Tibial nerve (tissue), 4 donors: ENCODE measurements around the gene BCAR3. TPM values are rescaled to one million over a fixed set of nuclear protein-coding genes. Genes with fewer than 3 reads are reported as not detected.

ENCODE experiments used
- DNase-seq, 2 donors: peaks; one replicate each; pipeline ENCODE4 v3.0.0-alpha.2; 2019; ENCODE audit warnings: low spot score in 2 of 2
- H3K27ac ChIP-seq, 4 donors: fragments of 200-600 bp; sonication (generic) in 3 of 4; one replicate each; pipeline ENCODE4 v1.5.1; 2017 to 2019; ENCODE audit warnings: mild to moderate bottlenecking in 1 of 4
- H3K27me3 ChIP-seq, 2 donors: fragments of 200-600 bp; sonication (generic) in 1 of 2; one replicate each; pipeline versions ENCODE4 v1.5.1 to v1.6.0; 2017 to 2019
- H3K36me3 ChIP-seq, 3 donors: fragments of 200-600 bp; sonication (generic); one replicate each; pipeline ENCODE4 v1.5.1; 2018 to 2019
- H3K4me1 ChIP-seq, 4 donors: fragments of 200-600 bp; sonication (generic) in 3 of 4; one replicate each; pipeline ENCODE4 v1.5.1; 2017 to 2019
- H3K4me3 ChIP-seq, 4 donors: fragments of 200-600 bp; sonication (generic) in 3 of 4; one replicate each; pipeline ENCODE4 v1.5.1; 2017 to 2019; ENCODE audit warnings: mild to moderate bottlenecking in 1 of 4, moderate library complexity in 1 of 4
- H3K9me3 ChIP-seq, 4 donors: fragments of 200-600 bp; sonication (generic) in 3 of 4; one replicate each; pipeline ENCODE4 v1.5.1; 2017 to 2019
- EP300 ChIP-seq, 2 donors: sonication (generic); formaldehyde crosslinking; IDR thresholded peaks; one replicate each; pipeline ENCODE4 v1.6.1; 2017; ENCODE audit warnings: antibody characterized with exemption in 2 of 2, mild to moderate bottlenecking in 1 of 2
- POLR2A ChIP-seq, 2 donors: fragments of 450-650 bp; IDR thresholded peaks; one replicate each; pipeline ENCODE4 v1.6.1; 2017; ENCODE audit warnings: antibody characterized with exemption in 2 of 2, mild to moderate bottlenecking in 2 of 2, moderate library complexity in 2 of 2
- WGBS, 2 donors: methylation state at CpG; one replicate each; pipeline ENCODE4 v1.1.5; 2018; 5-methylcytosine and 5-hydroxymethylcytosine counted together
- total RNA-seq, 4 donors: library from RNA; depleted of rRNA; stranded (reverse); fragments of >200 nt; gene quantifications; one replicate each; pipeline ENCODE4 v1.1.0, GENCODE V29; 2016
- TF ChIP-seq, protein P1 (sequence below), 5 experiments: fragments of 200-600 bp in 3 of 5; fragments of 450-650 bp in 2 of 5; sonication (generic) in 3 of 5; IDR thresholded peaks; one replicate each; pipeline ENCODE4 v1.5.1; 2016 to 2019; ENCODE audit warnings: antibody characterized with exemption in 5 of 5, mild to moderate bottlenecking in 3 of 5, moderate library complexity in 2 of 5

Gene BCAR3
- total RNA-seq, 4 donors from 2014 or later, result 26.2 to 41.8 (median 36.5) TPM

GRCh38 chr1:93723733-93724270 lies 42.2 kb upstream of the BCAR3 start:
- WGBS, 2 donors, result 72 to 82% methylated on average over 5 of the region's 5 CpGs
- TF ChIP-seq, protein P1, sequence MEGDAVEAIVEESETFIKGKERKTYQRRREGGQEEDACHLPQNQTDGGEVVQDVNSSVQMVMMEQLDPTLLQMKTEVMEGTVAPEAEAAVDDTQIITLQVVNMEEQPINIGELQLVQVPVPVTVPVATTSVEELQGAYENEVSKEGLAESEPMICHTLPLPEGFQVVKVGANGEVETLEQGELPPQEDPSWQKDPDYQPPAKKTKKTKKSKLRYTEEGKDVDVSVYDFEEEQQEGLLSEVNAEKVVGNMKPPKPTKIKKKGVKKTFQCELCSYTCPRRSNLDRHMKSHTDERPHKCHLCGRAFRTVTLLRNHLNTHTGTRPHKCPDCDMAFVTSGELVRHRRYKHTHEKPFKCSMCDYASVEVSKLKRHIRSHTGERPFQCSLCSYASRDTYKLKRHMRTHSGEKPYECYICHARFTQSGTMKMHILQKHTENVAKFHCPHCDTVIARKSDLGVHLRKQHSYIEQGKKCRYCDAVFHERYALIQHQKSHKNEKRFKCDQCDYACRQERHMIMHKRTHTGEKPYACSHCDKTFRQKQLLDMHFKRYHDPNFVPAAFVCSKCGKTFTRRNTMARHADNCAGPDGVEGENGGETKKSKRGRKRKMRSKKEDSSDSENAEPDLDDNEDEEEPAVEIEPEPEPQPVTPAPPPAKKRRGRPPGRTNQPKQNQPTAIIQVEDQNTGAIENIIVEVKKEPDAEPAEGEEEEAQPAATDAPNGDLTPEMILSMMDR (IDR thresholded peaks at IDR 0.05), result no peak
- TF ChIP-seq POLR2A (IDR thresholded peaks at IDR 0.05) (no peak), EP300 (IDR thresholded peaks at IDR 0.05) (no peak)
- Histone ChIP-seq H3K27ac (peak overlapping the region in 1 of 4 donors; percentile 69), H3K27me3 (no peaks in the 10 kb centered on the region), H3K4me1 (peaks cover 0 to 25% (median 18%) of the 10 kb centered on the region in 4 donors), H3K9me3 (no peaks in the 10 kb centered on the region), H3K4me3 (no peak overlapping the region), H3K36me3 (no peaks in the 10 kb centered on the region)
- no peak for DNase-seq

DNA sequence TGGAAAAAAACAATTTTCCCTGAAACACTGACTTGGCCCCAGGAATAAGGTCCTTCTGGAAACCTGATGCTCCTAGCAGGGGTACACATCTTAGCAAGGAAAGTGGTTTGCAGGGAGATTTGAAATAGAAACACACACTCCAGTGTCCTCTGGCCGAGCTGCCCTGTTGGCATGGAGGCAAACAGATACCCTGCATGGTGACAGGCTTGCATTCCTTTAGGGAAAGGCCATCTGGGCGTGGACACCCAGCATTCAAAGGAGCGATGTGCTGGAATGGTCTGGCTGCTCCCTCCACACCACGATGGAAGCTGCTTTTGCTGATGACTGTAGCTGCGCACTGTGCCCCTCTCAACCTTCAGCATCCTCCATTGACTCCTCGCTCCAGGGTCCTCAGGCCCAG lies 41.5 kb upstream of the BCAR3 start:
- peak overlapping the region in 2 of 4 donors; percentile 57 to 69 for H3K27ac ChIP-seq
- WGBS, 2 donors, result 60 to 69% methylated on average over 6 of the region's 6 CpGs

GRCh38 chr1:93722081-93723031 lies 40.7 kb upstream of the BCAR3 start:
- 33 to 40% methylated on average over 19 to 21 of the region's 21 CpGs for WGBS, 2 donors
- no peak for DNase-seq

More for the DNA sequence above, 41.5 kb upstream of the BCAR3 start:
- DNase-seq, result no peak
- H3K36me3 ChIP-seq, result no peaks in the 10 kb centered on the region
- TF ChIP-seq POLR2A (IDR thresholded peaks at IDR 0.05), result no peak
- no peak for TF ChIP-seq EP300 (IDR thresholded peaks at IDR 0.05)
- TF ChIP-seq, protein P1 (IDR thresholded peaks at IDR 0.05), result no peak
- H3K4me1 ChIP-seq, result peaks cover 0 to 25% (median 18%) of the 10 kb centered on the region in 4 donors
- no peaks in the 10 kb centered on the region for H3K27me3 ChIP-seq
- no peaks in the 10 kb centered on the region for H3K9me3 ChIP-seq
- no peak overlapping the region for H3K4me3 ChIP-seq

GRCh38 chr1:93720956-93721626 lies 39.5 kb upstream of the BCAR3 start:
- no peaks in the 10 kb centered on the region for H3K36me3 ChIP-seq
- no peak overlapping the region for H3K4me3 ChIP-seq
- peaks cover 0 to 8% (median 0%) of the 10 kb centered on the region in 4 donors for H3K9me3 ChIP-seq
- peaks cover 0 to 25% (median 18%) of the 10 kb centered on the region in 4 donors for H3K4me1 ChIP-seq
- 82 to 89% methylated on average over 5 to 7 of the region's 7 CpGs for WGBS, 2 donors
- no peak for TF ChIP-seq POLR2A (IDR thresholded peaks at IDR 0.05)
- TF ChIP-seq EP300 (IDR thresholded peaks at IDR 0.05), result no peak
- TF ChIP-seq, protein P1 (IDR thresholded peaks at IDR 0.05), result no peak
- no peak overlapping the region for H3K27ac ChIP-seq
- H3K27me3 ChIP-seq, result no peaks in the 10 kb centered on the region
- no peak for DNase-seq

More at GRCh38 chr1:93722081-93723031, 40.7 kb upstream of the BCAR3 start:
- TF ChIP-seq, protein P1 (IDR thresholded peaks at IDR 0.05), result no peak
- TF ChIP-seq EP300 (IDR thresholded peaks at IDR 0.05), result no peak
- TF ChIP-seq POLR2A (IDR thresholded peaks at IDR 0.05), result no peak
- peak overlapping the region in 2 of 4 donors; percentile 57 to 69 for H3K27ac ChIP-seq
- no peaks in the 10 kb centered on the region for H3K36me3 ChIP-seq
- H3K4me1 ChIP-seq, result peaks cover 0 to 25% (median 18%) of the 10 kb centered on the region in 4 donors
- no peak overlapping the region for H3K4me3 ChIP-seq
- peaks cover 0 to under 1% (median 0%) of the 10 kb centered on the region in 4 donors for H3K9me3 ChIP-seq
- no peaks in the 10 kb centered on the region for H3K27me3 ChIP-seq
